Activated gamma-delta T cell (primary cell): Measurements from ENCODE around the gene CRELD1.
A peak's percentile ranks its signal among the peaks of the same experiment; 100 is the strongest.

Experiments
- DNase-seq: peaks from one replicate; lab custom pipeline; 2025; lab: John Stamatoyannopoulos, UW

CRELD1 gene

GRCh38 chr3:9903904-9904303, 29.7 kb upstream of the CRELD1 start:
- no peak for DNase-seq

GRCh38 chr3:9906480-9906879, 27.2 kb upstream of the CRELD1 start:
- no peak for DNase-seq

GRCh38 chr3:9908286-9908685, 25.3 kb upstream of the CRELD1 start:
- DNase-seq, result no peak

- no peak for DNase-seq
Measured at GRCh38 chr3:9909221-9910013, 24.2 kb upstream of the CRELD1 start.

- DNase-seq, result no peak
Measured at GRCh38 chr3:9911863-9912262, 21.8 kb upstream of the CRELD1 start.

DNA sequence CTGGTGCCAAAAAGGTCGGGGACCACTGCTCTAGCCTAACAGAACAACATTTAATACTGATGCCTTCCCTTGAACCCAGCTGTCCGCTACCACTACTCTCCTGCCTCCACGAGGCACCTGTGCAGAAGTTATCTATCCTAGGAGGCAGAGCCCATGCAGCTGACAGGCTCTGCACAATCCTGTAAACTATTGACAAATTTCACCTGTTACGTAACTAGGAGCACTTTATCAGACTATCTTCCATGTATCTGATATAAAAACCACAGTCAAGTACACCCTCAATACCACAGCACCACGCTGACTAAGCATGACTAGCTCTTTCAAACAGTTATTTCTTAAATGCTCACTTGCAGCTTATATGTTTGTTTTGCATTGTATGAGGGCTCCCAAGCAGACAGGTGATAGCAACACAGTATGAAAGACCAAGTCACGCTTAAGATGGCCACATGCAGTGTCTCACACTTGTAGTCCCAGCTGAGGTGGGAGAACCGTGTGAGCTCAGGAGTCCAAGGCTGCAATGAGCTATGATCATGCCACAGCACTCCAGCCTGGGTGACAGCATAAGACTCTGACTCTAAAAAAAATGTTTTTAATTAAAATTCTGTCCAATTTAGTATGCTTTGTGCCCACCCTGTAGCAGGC, 21.2 kb upstream of the CRELD1 start:
- DNase-seq, result no peak

DNA sequence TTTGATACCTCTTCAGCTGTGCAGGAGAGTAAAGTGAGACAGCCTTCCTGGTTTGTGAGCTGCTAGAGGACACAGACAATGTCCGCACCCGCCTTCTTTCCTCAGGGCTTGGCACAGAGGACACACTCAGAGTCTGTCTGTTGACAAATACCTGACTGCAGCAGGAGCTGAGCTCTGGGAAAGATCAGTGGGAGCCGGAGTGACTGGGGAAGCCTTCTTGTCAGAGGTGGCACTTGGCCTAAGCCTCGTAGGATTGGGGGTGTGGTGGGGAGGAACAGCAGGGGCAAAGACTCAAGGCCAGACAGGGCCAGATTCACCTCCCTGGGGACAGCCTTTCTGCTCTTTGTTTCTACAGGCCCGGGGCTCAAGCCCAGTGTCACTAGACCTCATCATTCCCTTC, 20.0 kb upstream of the CRELD1 start:
- DNase-seq, result no peak

DNA sequence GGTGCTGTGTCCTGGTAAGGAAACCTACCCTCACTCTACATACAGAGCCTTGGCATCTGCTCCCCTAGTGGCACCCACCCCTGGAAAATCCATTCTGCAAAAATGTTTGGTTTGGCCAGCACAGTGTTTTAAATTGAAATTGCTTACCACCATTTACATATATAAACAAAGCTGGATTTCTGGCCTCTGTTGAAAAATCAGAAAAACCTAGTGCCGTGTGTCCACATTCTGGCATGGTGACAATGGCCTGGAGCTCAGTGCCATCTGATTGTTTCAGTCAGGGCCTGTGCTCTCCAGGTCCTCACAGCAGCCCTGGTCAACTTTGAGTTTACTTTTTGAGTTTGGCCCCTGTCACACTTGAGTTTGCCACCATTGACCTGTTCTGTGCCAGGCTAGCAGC, 19.6 kb upstream of the CRELD1 start:
- DNase-seq, result no peak

- DNase-seq, result no peak
Measured at GRCh38 chr3:9914559-9915253, 18.9 kb upstream of the CRELD1 start.

GRCh38 chr3:9915254-9916141, 18.1 kb upstream of the CRELD1 start:
- DNase-seq, result peak; percentile 18

DNA sequence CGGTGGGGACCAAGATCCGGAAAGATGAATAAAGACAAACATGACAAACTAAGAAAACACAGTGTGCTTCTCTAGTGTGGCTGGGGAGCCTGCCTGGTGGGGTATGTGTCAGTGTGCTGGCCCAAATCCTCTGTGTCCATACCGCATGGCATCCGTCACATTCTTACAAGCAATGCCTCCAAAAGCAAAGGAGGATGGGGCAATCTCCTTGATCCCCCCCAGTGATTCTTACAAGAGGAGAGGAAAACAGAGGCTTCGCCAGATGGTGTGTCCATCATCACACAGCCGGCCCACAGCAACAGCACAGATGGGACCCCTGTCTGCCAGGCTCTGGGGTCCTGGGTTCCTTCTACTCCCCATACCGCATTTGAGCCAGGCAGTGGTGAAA, 17.3 kb upstream of the CRELD1 start:
- no peak for DNase-seq

- DNase-seq, result no peak
Measured at GRCh38 chr3:9916734-9917680, 16.6 kb upstream of the CRELD1 start, which contains the start of gene IL17RC. Gene IL17RC, plus strand, starts transcription at chr3:9917098. Its CDS starts 218 bp downstream, at chr3:9917316.

- DNase-seq, result no peak
Measured at GRCh38 chr3:9917820-9918219, 15.8 kb upstream of the CRELD1 start.

DNA sequence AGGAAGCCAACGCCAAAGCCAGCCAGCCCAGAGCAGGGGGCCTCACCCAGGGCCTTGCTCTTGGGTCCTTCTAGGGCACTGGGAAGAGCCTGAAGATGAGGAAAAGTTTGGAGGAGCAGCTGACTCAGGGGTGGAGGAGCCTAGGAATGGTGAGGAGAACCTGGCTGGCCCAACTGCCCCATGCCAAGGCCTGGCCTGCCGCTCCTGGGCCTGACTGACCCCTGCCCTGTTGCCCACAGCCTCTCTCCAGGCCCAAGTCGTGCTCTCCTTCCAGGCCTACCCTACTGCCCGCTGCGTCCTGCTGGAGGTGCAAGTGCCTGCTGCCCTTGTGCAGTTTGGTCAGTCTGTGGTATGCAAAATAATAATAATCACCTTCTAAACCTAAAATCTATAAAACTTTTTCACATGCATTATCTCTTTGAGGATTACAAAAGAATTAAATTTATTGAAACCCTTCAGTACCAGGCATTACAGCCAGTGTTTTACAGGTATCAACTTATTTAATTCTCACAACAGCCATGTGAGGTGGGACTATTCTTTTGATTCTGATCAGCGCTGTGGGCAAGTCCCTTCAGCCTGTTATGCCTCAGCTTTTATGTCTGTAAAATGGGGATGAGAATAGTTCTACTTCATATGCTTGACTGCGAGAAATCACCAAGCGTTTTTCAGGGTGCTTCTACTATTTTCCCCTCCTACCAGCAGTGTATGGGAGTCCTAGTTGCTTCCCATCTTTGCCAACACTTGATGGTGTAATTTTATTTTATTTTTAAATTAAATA, 15.2 kb upstream of the CRELD1 start:
- no peak for DNase-seq

DNA sequence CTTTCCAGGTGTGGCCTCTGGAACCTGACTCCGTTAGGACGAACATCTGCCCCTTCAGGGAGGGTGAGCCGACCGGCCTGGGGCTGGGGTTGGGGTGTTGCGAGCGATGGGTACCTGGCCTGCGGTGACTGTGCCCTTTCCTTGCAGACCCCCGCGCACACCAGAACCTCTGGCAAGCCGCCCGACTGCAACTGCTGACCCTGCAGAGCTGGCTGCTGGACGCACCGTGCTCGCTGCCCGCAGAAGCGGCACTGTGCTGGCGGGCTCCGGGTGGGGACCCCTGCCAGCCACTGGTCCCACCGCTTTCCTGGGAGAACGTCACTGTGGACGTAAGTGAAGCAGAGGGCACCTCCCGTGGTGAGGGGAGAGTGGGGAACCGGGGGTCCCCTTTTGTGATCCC, 5.5 kb upstream of the CRELD1 start:
- no peak for DNase-seq

GRCh38 chr3:9930804-9931418, 2.7 kb upstream of the CRELD1 start:
- DNase-seq, result no peak

DNA sequence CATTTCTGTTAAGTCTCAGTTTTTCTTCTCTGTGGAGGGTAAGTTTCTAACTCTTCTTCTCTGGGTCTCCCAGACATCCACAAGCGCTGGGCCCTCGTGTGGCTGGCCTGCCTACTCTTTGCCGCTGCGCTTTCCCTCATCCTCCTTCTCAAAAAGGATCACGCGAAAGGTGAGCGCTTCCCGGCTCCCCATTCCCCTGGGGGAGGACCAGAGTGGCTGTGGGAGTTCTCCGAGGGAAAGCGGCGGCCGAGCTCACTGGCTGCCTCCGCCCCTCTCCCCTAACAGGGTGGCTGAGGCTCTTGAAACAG, 1.1 kb upstream of the CRELD1 start:
- no peak for DNase-seq

DNA sequence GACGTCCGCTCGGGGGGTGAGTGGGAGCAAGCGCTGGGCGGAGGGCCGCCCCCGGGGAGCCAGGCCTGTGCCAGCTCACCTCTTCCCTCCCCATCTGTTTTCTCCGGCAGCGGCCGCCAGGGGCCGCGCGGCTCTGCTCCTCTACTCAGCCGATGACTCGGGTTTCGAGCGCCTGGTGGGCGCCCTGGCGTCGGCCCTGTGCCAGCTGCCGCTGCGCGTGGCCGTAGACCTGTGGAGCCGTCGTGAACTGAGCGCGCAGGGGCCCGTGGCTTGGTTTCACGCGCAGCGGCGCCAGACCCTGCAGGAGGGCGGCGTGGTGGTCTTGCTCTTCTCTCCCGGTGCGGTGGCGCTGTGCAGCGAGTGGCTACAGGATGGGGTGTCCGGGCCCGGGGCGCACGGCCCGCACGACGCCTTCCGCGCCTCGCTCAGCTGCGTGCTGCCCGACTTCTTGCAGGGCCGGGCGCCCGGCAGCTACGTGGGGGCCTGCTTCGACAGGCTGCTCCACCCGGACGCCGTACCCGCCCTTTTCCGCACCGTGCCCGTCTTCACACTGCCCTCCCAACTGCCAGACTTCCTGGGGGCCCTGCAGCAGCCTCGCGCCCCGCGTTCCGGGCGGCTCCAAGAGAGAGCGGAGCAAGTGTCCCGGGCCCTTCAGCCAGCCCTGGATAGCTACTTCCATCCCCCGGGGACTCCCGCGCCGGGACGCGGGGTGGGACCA, 632 bp upstream of the CRELD1 start:
- peak; percentile 77 for DNase-seq

DNA sequence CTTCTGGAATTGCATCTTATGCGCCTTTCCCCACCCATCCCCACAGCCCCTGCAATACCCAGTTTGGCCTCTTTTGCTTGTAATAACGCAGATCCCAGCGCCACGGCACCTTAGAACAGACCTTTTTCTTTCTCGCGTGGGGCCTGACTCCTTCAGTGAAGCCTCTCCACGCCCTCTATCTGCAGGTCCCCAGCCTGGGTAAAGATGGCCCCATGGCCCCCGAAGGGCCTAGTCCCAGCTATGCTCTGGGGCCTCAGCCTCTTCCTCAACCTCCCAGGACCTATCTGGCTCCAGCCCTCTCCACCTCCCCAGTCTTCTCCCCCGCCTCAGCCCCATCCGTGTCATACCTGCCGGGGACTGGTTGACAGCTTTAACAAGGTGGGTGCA, 594 bp downstream of the CRELD1 start:
- DNase-seq, result no peak
